Muscle layer of duodenum (tissue), 2 donors: ENCODE results near the gene ANKMY1.

Source experiments
- H3K27ac ChIP-seq: one replicate; pipeline ENCODE4 v1.7.0; 2013; ENCODE audit warnings: mild to moderate bottlenecking, low read length
- H3K27me3 ChIP-seq: one replicate; pipeline ENCODE4 v1.7.0; 2013; ENCODE audit warnings: low read depth, mild to moderate bottlenecking, control low read depth, low read length
- H3K36me3 ChIP-seq, 2 donors: one replicate each; pipeline ENCODE4 v1.7.0; 2013; ENCODE audit warnings: low read length in 2 of 2, control low read depth in 1 of 2, mild to moderate bottlenecking in 1 of 2; ENCODE audit not compliant: insufficient read depth in 2 of 2, control insufficient read depth in 1 of 2
- H3K4me1 ChIP-seq, 2 donors: one replicate each; pipeline ENCODE4 v1.7.0; 2013; ENCODE audit warnings: low read length in 2 of 2, mild to moderate bottlenecking in 2 of 2, control low read depth in 1 of 2, moderate library complexity in 1 of 2; ENCODE audit not compliant: insufficient read depth in 2 of 2, control insufficient read depth in 1 of 2
- H3K4me3 ChIP-seq, 2 donors: one replicate each; pipeline ENCODE4 v1.7.0; 2013; ENCODE audit warnings: low read length in 2 of 2, low read depth in 1 of 2, mild to moderate bottlenecking in 1 of 2
- H3K9me3 ChIP-seq, 2 donors: one replicate each; pipeline ENCODE4 v1.7.0; 2013; ENCODE audit warnings: low read length in 2 of 2, control low read depth in 1 of 2, mild to moderate bottlenecking in 1 of 2; ENCODE audit not compliant: control insufficient read depth in 1 of 2
- donor health status: healthy.

Gene ANKMY1

DNA sequence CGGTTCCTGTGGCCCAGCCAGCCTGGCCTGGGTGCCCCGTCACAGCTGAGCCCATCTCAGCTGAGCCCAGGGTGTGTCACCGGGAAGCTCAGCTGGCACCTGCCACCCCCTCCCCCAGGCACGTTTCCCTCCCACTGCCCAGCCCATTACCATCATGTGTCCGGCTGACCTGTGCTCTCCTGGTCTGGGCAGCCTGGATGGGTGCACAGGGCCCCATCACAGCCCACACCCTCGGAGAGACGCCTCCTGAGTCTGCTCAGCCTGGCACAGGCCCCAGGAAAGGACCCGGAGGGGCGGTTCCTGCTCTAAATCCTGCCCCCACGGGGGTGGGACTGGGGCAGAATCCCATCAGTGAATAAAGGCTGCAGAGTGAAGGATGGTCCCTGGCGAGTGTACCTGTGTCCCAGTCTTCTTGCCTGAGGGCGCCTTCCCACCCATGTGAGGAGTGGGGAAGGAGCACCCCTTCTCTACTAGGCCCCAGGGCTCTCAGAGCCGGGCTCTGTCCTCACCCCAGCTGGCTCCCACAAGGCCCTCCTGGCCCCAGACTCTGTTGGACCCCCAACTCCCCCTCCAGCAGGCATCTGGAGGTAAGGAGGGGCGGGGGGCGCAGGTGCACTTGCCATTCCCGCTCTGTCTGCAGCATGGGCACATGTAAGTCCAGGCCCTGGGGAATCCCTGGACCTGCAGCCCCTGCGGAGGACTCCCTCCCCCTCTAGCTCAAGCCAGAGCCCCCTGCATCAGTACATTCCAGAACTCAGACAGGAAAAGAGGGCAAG lies 101.2 kb downstream of the ANKMY1 start:
- no peaks in the 10 kb centered on the region for H3K36me3 ChIP-seq
- H3K27ac ChIP-seq: no peak overlapping the region
- H3K9me3 ChIP-seq: no peaks in the 10 kb centered on the region
- peaks cover 5% of the 10 kb centered on the region for H3K27me3 ChIP-seq
- H3K4me3 ChIP-seq: no peak overlapping the region
- H3K4me1 ChIP-seq: peaks cover 0 to 14% of the 10 kb centered on the region in 2 donors

GRCh38 chr2:240455647-240456446 lies 101.9 kb downstream of the ANKMY1 start:
- H3K4me3 ChIP-seq: no peak overlapping the region
- H3K9me3 ChIP-seq: no peaks in the 10 kb centered on the region
- H3K27ac ChIP-seq: no peak overlapping the region
- no peaks in the 10 kb centered on the region for H3K36me3 ChIP-seq
- peaks cover 5% of the 10 kb centered on the region for H3K27me3 ChIP-seq
- peaks cover 0 to 19% of the 10 kb centered on the region in 2 donors for H3K4me1 ChIP-seq

GRCh38 chr2:240455272-240455646 lies 102.5 kb downstream of the ANKMY1 start:
- peaks cover 5% of the 10 kb centered on the region for H3K27me3 ChIP-seq
- peaks cover 0 to 23% of the 10 kb centered on the region in 2 donors for H3K4me1 ChIP-seq
- H3K27ac ChIP-seq: no peak overlapping the region
- no peak overlapping the region for H3K4me3 ChIP-seq
- no peaks in the 10 kb centered on the region for H3K36me3 ChIP-seq
- H3K9me3 ChIP-seq: no peaks in the 10 kb centered on the region

- no peaks in the 10 kb centered on the region for H3K9me3 ChIP-seq
- H3K36me3 ChIP-seq: no peaks in the 10 kb centered on the region
- peak overlapping the region in 1 of 2 donors; percentile 19 for H3K4me3 ChIP-seq
- peaks cover 5% of the 10 kb centered on the region for H3K27me3 ChIP-seq
- H3K4me1 ChIP-seq: peaks cover 0 to 24% of the 10 kb centered on the region in 2 donors
- no peak overlapping the region for H3K27ac ChIP-seq
Observed at GRCh38 chr2:240454106-240454901, 103.5 kb downstream of the ANKMY1 start.

- H3K27ac ChIP-seq: no peak overlapping the region
- no peaks in the 10 kb centered on the region for H3K36me3 ChIP-seq
- peaks cover 5% of the 10 kb centered on the region for H3K27me3 ChIP-seq
- peak overlapping the region in 1 of 2 donors; percentile 19 for H3K4me3 ChIP-seq
- peaks cover 0 to 24% of the 10 kb centered on the region in 2 donors for H3K4me1 ChIP-seq
- no peaks in the 10 kb centered on the region for H3K9me3 ChIP-seq
Observed at GRCh38 chr2:240453461-240454105, 104.2 kb downstream of the ANKMY1 start.

- H3K4me3 ChIP-seq: peak overlapping the region; percentile 3 to 62
- peaks cover 5% of the 10 kb centered on the region for H3K27me3 ChIP-seq
- H3K4me1 ChIP-seq: peaks cover 0 to 24% of the 10 kb centered on the region in 2 donors
- H3K9me3 ChIP-seq: no peaks in the 10 kb centered on the region
- H3K36me3 ChIP-seq: no peaks in the 10 kb centered on the region
- H3K27ac ChIP-seq: no peak overlapping the region
Observed at GRCh38 chr2:240452462-240453256, 105.1 kb downstream of the ANKMY1 start.

GRCh38 chr2:240451791-240452461 lies 105.9 kb downstream of the ANKMY1 start:
- H3K4me3 ChIP-seq: peak overlapping the region; percentile 3 to 62
- H3K4me1 ChIP-seq: peaks cover 0 to 24% of the 10 kb centered on the region in 2 donors
- H3K27ac ChIP-seq: no peak overlapping the region
- H3K36me3 ChIP-seq: no peaks in the 10 kb centered on the region
- peaks cover 5% of the 10 kb centered on the region for H3K27me3 ChIP-seq
- no peaks in the 10 kb centered on the region for H3K9me3 ChIP-seq

- H3K9me3 ChIP-seq: no peaks in the 10 kb centered on the region
- H3K4me1 ChIP-seq: peaks cover 0 to 24% of the 10 kb centered on the region in 2 donors
- no peak overlapping the region for H3K4me3 ChIP-seq
Observed at GRCh38 chr2:240451108-240451611, 106.6 kb downstream of the ANKMY1 start.

GRCh38 chr2:240450532-240451107 lies 107.2 kb downstream of the ANKMY1 start:
- Histone ChIP-seq H3K9me3 (no peaks in the 10 kb centered on the region), H3K4me1 (peaks cover 0 to 23% of the 10 kb centered on the region in 2 donors), H3K36me3 (peaks cover 0 to 6% of the 10 kb centered on the region in 2 donors), H3K27me3 (peaks cover 5% of the 10 kb centered on the region), H3K4me3 (no peak overlapping the region), H3K27ac (no peak overlapping the region)

More at GRCh38 chr2:240451108-240451611, 106.6 kb downstream of the ANKMY1 start:
- Histone ChIP-seq H3K36me3 (peaks cover 0 to 2% of the 10 kb centered on the region in 2 donors), H3K27me3 (peaks cover 5% of the 10 kb centered on the region), H3K27ac (no peak overlapping the region)
